GM19351 (cell line): ENCODE measurements around the gene TSPAN18.
A peak's percentile ranks its signal among the peaks of the same experiment; 100 is the strongest.

Source experiments
- ATAC-seq: cut with Tn5 transposase; IDR thresholded peaks from one replicate; pipeline ENCODE4 v1.9.1; 2021; ENCODE audit warnings: mild to moderate bottlenecking, moderate library complexity; ENCODE audit not compliant: unreplicated experiment

Gene TSPAN18, protein sequence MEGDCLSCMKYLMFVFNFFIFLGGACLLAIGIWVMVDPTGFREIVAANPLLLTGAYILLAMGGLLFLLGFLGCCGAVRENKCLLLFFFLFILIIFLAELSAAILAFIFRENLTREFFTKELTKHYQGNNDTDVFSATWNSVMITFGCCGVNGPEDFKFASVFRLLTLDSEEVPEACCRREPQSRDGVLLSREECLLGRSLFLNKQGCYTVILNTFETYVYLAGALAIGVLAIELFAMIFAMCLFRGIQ

DNA sequence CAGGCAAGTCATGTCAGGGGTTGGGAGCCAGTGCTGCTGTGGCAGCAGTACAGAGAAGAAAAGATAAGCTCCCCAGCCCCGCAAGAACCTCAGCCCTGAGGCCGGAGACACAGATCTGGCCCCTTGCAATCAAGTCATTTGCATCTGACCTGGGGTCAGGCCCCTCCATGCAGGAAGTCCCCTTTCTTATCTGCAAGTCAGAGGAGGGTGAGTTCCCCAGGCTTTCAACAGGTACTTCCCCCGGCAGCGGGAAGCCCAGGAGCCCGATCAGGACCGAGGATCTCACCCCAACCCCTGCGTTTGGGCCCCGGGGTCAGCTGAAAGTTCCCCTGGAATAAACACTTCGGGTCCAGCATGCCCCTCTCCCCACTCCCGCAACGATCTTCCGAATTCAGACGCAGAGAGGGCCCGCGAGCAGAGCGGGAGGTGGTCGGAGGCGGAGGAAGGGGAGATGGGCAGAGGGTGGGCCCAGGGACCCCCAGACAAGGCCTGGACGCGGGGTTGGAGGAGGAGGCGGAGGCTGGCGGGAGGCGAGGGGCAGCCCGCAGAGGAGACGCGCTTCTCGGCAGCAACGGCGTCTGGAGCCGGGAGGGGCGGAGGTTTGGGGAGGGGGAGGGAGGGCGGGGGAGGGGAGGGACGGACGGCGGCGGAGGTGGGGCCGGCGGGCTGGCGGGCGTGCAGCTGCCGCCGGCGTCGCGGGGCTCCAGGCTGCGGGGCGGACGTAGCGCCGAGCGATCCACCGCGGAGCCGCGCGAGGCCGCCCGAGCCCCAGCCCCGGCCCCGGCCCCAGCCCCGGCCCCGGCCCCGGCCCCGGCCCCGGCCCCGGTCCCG lies at the start of gene TSPAN18:
Gene TSPAN18 (plus strand): TSS at position 680 of the 831 bp plus-strand sequence. CDS start 179,455 bp downstream, outside the sequence.
- ATAC-seq = peak; percentile 82

DNA sequence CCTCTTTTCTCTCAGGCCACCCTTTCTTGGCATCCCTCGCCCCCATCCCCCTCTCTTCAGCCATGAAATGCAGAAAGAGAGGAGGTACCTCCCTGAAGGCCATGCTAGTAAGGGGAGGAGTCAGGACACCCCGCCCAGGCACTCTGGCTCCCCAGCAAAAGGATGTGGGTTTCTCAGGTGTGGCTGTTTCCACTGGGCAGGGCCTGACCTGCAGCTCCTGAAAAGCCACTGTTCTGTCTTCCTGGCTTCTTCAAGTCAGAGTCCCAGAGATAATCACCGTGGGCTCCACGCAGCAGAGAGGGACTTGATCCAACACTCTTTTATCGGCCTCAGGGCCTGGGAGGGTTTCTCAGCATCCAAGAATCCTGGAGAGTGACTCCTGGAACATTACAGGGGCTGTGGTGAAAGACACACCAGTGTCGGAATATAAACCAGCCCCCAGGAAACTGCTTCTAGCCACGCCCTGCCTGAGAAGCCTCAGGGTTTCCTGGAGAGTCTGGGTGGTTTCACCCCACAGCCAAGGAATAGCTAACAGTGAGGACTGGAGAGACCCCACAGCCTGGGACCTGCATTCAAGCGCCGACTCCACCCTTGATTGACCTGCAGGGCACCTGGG lies 45.7 kb upstream of the TSPAN18 start:
- ATAC-seq = no peak

DNA sequence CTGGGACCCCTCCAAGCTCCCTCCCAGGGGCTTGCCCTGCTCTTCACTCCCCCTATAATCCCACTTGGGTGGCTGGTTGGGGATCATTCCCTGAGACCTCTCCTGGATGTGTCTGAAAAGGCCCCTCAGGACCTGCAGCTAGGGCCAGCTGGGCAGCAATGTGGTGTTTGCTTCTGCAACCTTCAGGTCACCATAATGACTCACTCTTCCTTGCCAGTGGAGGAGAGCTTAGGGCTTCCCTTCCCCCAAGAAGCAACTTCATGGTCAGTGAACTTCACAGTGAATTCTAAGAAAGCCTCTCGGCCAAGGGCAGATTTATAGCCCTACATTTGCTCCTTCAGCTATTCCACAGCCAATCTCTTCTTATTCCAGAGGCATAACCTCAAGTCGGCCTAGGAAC lies 45.1 kb upstream of the TSPAN18 start:
- no peak for ATAC-seq

DNA sequence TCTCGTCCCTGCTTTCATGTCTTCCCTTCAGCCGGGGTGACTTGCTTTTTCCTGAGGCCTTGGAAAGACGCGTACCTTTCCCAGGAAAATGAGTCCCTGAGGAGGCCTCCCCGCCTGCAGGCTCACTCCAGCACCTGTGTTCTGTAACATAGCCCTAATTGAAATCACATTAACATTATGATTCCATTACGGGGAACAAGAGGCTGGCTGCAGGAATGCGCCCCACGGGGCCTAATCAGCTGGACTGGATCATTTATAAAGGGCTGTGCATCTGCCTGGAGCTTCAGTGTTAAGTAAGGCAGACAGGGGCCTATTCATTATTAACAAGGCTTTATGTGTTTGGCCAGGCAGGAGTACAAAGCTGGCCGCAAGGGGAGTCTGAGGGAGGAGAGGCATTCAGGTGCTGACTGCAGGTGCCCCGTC lies 41.9 kb upstream of the TSPAN18 start:
- no peak for ATAC-seq

DNA sequence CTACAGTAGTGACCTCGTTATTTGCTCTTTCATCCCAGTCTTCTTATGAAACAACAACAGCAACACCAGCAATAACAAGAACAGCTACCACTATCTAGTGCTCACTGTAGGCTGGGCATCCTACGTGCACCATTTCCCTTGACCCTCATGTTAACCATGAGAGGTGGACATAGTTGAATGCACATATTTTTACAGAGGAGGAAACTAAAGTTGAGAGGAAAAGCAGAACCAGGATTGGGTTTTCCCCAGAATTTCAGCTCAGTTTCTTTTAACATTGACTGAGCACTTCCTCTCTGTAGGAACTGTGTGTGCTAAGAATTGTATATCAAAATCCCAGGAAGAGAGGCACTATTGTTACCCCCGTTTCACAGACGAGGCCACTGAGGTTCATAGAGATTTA lies 39.4 kb upstream of the TSPAN18 start:
- ATAC-seq = no peak

DNA sequence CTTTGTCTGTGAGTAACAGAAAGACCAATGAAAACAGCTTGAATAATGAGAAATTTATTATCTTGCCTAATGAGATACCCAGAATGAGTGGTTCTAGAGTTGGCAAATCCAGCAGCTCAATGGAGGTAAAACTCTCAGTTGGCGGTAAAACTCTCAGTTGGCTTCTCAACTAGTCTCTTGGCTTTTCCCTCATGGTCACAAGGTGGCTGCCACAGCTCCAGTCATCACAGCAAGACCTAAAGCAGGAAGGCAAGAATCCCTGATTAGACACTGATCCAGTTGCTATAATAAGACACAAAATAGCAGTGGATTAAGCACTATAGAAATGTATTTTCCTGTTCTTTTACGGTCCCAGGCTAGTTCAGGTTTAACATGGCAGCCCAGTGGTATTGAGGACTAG lies 37.5 kb upstream of the TSPAN18 start:
- no peak for ATAC-seq

DNA sequence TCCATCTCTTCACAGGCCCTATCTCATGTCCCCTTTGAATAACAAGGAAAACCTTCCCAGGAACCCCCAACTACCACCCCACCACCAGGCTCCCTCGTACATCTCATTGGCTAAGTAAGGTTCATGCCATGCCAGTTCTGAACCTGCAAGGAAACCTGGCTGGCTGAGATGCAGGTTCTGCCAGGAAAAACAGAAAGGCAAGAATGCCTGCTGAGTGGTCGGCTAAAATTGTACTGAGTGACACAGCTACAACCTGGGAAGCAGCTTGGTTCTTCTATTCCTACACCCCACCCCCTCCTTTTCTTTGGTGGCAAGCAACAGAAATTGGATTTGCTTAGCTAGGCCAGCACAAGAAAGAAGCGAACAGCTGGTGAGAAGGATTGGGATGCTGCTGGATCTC lies 36.1 kb upstream of the TSPAN18 start:
- ATAC-seq = no peak

DNA sequence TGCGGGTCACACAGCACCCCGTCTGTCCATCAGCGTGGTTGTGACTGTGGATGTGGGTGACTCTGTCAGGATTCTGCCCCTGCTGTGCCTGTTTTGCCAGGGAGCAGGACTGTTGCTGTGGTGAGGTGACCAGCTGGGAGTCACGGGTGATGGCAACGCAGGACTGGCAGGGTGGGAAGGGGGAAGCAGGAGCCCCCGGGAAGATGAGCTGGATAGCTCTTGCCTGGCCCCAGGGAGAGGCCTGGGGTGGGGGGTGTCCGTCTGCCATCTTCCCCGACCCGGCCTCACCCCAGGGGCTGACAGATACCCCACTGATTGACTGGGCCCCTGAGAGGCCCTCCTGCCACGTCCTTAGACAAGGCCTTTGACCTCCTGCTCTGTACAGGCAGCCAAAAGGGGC lies 34.3 kb upstream of the TSPAN18 start:
- no peak for ATAC-seq

DNA sequence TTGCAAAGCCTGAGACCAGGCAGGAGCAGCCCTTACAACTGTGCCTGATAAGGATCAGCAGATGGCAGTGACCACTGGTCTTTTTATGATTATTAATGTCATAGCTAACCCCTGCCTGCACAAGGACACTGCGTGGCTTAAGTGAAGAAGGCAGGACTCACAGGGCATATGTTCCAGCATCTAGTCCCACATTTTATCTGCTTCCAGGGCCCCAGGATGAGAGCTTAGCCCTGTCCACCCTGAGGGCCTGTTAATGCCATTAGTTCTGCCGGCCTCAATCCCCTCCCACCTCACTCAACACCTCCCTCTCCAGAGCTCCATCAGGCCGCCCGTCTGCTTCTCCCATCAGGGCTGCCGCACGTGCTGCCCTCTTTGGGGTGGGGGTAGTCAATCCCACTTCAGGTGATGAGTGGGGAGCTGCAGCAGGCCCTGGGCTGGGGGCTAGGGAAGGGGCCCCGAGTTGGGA lies 33.1 kb upstream of the TSPAN18 start:
- ATAC-seq = no peak

DNA sequence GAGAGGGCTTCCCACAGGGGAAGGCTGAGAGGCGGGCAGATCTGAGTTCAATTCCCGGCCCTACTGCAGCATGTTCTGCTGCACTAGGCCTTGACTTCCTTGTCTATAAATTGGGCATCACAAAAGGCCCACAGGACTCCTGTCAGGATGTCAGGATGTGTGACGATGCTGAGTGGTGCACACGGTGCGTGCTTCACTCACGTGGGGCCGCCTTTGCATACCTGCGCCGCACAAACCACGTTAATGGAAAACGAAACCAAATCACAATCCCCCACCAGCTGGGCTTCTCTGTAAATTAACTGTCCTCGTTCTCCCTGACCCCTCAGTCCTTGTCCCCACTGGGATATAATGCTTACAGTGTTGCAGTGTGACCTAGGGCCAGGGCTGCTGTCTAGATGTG lies 32.3 kb upstream of the TSPAN18 start:
- no peak for ATAC-seq

DNA sequence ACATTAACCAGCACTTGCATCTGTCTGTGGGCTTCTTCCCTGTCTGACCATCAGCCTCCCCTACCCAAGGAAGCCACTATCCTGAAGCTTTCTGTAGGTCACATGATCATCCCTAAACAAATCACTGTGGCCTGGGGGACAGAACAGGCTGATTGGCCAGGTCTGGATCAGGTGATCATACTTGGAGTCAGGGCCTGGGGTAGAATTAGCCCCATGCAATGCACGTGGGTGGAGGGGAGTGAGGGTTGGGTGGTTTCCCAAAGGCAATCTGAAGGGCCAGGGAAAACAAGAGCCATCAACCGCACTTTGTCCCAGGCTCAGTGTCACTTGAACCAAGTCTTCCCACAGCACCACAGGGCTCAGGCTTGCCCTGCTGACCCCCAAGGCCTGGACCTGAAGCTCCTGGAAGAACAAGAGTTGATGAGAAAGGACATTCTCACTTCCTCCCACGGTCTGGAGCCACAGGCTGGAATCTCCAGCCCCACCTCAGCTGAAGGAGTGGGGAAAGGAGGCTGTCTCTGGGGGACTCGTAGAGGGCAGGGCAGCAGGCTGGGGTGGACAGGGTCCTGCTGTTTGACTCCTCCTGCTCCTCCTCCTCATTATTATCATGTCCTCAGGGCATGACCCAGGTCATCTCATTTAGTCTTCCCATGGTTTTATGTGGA lies 31.5 kb upstream of the TSPAN18 start:
- ATAC-seq = no peak

DNA sequence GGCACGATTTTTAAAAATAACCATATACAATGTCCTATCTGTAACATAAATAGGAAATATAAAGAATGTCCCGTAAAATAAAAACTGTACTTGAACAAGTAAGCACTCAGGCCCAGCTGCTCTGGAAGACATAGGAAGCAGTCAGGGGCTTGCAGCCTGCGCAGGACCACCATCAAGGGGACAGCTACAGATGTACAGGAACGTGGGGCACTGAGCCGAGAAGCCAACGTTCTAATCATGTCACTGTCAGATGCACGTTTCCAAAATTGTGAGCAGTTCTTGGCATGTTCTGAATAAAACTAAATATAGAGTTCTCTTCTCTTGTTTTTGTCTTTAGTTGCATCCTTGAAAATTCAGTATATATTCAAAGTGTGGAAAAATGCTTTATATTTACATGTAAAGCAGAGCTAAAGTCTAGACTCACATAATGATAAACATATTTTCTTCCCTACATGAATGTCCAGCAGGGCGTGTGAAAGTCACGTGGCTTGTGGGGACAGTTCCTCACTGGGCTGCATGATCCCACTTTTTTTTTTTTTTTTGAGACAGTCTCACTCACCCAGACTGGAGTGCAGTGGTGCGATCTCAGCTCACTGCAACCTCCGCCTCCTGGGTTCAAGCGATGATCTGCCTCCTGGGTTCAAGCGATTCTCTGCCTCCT lies 28.4 kb upstream of the TSPAN18 start:
- no peak for ATAC-seq

DNA sequence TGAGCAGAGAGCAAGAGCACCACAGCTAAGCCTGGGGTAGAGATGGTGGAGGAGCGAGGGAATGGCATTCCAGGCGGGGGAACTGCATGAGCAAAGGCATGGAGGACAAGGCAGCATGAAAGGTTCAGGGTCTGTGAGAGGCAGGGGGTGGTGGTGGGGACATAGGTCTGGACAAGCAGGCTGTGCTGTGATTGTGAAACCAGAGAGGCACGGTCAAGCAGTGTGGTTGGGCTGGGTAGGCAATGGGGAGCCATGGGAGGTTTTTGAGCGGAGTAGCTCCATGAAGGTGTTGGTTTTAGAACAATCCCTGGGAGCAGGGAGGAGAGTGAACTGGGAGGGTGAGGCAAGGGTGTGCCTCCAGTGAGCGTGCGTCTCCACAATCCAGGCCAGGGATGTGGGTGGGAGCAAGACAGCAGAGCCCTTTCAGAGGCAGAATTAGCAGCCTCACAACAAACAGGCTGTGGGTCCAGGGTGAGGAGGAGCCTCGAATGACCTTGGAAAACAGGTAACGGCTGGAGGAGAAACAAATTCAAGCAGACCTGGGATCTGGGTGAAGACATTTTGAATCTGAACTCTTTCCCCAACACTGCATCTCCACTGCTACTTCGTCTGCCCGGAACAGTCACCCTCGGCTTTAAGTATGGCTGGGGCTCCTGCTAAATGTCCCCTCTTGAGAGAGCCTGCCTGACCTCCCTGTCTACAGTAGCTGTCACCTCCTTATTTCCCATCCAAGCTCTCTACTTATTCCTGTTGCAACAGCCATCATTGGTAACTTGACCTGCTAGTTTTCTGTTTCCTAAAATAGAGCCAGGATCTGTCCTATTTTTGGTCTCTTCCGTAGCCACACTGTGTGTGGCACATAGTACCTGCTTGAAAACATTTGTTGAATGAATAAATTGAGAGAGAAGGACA lies 27.0 kb upstream of the TSPAN18 start:
- no peak for ATAC-seq

DNA sequence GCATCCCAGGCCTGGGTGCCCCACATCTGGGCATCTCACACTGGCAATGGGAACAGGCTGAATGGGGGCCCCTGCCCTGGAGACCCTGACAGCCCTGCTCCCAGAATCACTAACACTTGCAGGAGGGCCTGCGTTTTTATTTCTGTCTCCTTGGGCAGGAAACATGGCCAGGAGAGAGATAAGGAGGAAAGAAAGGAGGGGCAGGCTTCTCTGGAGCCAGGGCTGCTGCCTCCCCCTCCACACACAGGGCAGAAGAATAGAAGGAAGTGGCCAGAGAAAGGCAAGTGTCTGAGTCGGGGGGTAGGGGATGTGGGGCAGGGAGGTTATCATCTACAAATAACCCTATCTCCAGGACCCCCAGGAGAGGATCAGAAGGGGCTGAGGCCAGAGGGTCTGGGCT lies 25.5 kb upstream of the TSPAN18 start:
- ATAC-seq = no peak

DNA sequence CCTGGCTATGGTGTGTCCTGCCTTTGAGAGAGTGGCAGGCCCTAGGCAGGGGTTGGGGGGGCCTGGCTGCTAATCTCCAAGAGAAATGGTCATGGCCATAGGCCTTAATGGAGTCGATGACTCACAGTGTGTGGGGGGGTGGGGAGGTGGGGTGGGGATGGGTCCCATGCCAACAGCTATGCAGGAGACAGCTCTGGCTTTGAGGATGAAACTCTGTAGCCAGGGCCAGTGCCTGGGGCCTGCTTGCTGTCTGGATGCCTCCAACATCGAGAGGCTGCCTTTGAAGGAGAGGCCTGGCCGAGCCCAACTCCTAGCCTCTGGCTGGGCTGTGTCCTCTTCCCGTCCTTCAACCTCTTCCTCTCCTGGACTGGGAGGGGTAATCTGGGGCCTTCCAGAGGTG lies 23.9 kb upstream of the TSPAN18 start:
- no peak for ATAC-seq

DNA sequence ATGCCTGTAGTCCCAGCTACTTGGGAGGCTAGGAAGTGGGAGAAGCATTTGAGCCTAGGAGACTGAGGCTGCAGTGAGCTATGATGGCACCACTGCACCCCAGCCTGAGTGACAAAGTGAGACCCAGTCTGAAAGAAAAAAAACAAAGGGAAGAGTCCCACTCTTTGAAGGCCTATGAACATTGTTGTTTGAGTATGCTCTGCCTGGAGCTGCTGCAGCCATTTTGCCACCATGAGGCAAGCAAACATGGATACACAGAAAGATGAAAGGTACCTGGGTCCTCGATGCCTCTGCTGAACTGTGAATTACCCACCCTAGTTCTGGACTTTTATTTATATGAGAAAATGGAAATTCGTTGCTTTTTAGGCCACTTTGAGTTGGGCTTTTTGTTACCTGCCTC lies 19.7 kb upstream of the TSPAN18 start:
- no peak for ATAC-seq

DNA sequence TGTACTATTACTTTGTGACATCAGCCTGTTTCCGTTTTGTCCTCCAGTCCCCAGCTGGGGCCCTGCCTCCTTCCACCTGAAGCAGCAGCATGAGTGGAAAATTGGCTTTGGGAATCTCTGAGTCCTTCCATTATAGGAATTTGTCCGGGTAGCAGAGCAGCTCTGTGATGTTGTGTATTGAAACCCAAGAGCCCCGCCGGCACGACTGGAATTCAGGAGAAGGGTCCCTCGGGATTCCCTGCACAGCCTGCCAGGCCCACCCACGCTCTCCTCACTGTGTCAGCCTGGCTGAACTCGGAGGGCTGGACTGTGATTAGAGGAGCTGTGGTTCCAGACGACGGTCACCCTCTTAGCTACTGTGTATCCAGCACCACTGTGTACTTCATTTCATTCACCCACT lies 18.8 kb upstream of the TSPAN18 start:
- ATAC-seq = no peak

DNA sequence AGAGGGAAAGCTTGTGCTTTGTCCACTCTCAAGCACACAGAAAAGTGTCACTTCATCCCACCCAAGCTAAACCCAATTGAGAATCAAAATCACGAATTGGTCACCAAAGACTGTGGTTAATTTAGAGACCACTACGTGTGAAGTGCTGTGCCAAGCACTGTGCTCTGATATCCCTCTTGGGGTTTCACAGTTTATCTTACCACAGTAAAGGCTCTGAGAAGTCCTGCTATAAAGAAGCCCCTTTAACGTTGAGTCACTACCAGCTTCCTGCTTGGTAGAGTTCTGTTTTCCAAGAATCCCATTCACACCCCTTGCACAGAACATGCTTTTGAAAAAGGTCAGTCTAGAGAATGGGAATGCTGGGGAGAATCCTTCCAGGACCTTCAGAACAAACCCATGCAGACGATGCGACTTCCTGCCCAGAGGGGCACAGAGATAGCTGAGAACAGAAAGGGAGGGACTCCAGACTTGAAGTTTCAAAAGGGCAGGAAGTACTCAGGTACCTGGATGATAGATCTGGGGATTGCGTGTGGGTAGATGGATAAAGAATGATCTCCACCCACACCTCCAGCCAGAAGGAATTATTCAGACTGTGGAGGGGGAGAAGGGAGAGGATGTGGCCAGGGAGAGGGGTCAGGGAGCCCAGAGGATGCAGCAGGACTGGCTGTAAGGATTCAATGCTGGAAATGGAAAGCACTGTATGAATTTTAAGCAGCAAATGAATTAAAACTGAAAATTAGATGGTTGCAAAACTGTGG lies 18.1 kb upstream of the TSPAN18 start:
- no peak for ATAC-seq

DNA sequence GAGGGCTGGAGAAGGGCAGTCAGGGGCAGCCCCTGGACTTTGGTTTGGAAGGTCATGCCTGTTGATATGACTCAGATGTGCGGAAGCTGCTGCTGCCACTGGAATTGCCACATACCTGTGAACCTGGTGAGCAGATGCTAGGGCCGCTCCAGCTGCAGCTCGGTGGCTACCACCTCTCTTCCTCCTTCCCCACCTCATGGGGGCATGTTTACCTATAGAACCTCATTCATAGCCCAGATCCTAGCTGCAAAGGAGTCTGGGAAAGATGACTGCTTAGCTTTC lies 17.5 kb upstream of the TSPAN18 start:
- no peak for ATAC-seq
